ENCODE results near the gene ILKAP.

ILKAP gene

GRCh38 chr2:238170386-238171071, 33.0 kb downstream of the ILKAP start:
- Histone ChIP-seq H2AFZ (no peak overlapping the region), H3K4me3 (ENCODE audit: low read depth, low read length) (no peak overlapping the region), H3K36me3 (ENCODE audit: control insufficient read depth, insufficient read depth, low read length) (no peaks in the 10 kb centered on the region), H3K27me3 (ENCODE audit: control insufficient read depth, insufficient read depth, low read length) (no peaks in the 10 kb centered on the region), H3K27ac (no peak overlapping the region), H3K79me2 (peaks cover 3% of the 10 kb centered on the region), H3K4me2 (ENCODE audit: low read length) (no peak overlapping the region), H3K4me1 (peaks cover 3% of the 10 kb centered on the region), H3K9me3 (ENCODE audit: control insufficient read depth, low read length) (no peaks in the 10 kb centered on the region), H3K9ac (no peak overlapping the region)
- no peak for TF ChIP-seq CTCF (IDR thresholded peaks at IDR 0.05)

- H3K27me3 ChIP-seq (ENCODE audit: control insufficient read depth, insufficient read depth, low read length) = no peaks in the 10 kb centered on the region
- H2AFZ ChIP-seq = no peak overlapping the region
- H3K4me3 ChIP-seq (ENCODE audit: low read depth, low read length) = no peak overlapping the region
- peaks cover 3% of the 10 kb centered on the region for H3K79me2 ChIP-seq
- H3K9ac ChIP-seq = no peak overlapping the region
- H3K4me1 ChIP-seq = peaks cover 3% of the 10 kb centered on the region
- H3K4me2 ChIP-seq (ENCODE audit: low read length) = no peak overlapping the region
- no peak for TF ChIP-seq CTCF (IDR thresholded peaks at IDR 0.05)
- no peaks in the 10 kb centered on the region for H3K9me3 ChIP-seq (ENCODE audit: control insufficient read depth, low read length)
- no peaks in the 10 kb centered on the region for H3K36me3 ChIP-seq (ENCODE audit: control insufficient read depth, insufficient read depth, low read length)
- H3K27ac ChIP-seq = no peak overlapping the region
Measured at GRCh38 chr2:238169708-238170251, 33.7 kb downstream of the ILKAP start.

- Histone ChIP-seq H3K27ac (no peak overlapping the region), H3K4me3 (ENCODE audit: low read depth, low read length) (no peak overlapping the region), H3K9me3 (ENCODE audit: control insufficient read depth, low read length) (no peaks in the 10 kb centered on the region), H3K9ac (no peak overlapping the region), H3K4me1 (peaks cover 3% of the 10 kb centered on the region), H3K4me2 (ENCODE audit: low read length) (no peak overlapping the region), H3K79me2 (peaks cover 3% of the 10 kb centered on the region), H2AFZ (no peak overlapping the region), H3K27me3 (ENCODE audit: control insufficient read depth, insufficient read depth, low read length) (no peaks in the 10 kb centered on the region), H3K36me3 (ENCODE audit: control insufficient read depth, insufficient read depth, low read length) (no peaks in the 10 kb centered on the region)
- no peak for TF ChIP-seq CTCF (IDR thresholded peaks at IDR 0.05)
Measured at GRCh38 chr2:238169048-238169707, 34.3 kb downstream of the ILKAP start.

- TF ChIP-seq CTCF (IDR thresholded peaks at IDR 0.05) = no peak
Measured at GRCh38 chr2:238168196-238169047, 35.1 kb downstream of the ILKAP start.

More at GRCh38 chr2:238168196-238169047, 35.1 kb downstream of the ILKAP start:
- Histone ChIP-seq H3K9me3 (ENCODE audit: control insufficient read depth, low read length) (no peaks in the 10 kb centered on the region), H3K4me2 (ENCODE audit: low read length) (no peak overlapping the region), H3K9ac (no peak overlapping the region), H3K79me2 (no peaks in the 10 kb centered on the region), H2AFZ (no peak overlapping the region), H3K4me3 (ENCODE audit: low read depth, low read length) (no peak overlapping the region), H3K27ac (no peak overlapping the region), H3K4me1 (peaks cover 3% of the 10 kb centered on the region), H3K36me3 (ENCODE audit: control insufficient read depth, insufficient read depth, low read length) (no peaks in the 10 kb centered on the region), H3K27me3 (ENCODE audit: control insufficient read depth, insufficient read depth, low read length) (no peaks in the 10 kb centered on the region)
